Fibroblast of the aortic adventitia (primary cell): Measurements from ENCODE around the gene AKAP7. TPM values are rescaled to one million over a fixed set of nuclear protein-coding genes. Genes with fewer than 3 reads are reported as not detected.
A peak's percentile ranks its signal among the peaks of the same experiment; 100 is the strongest.
"Not testable (repeated sequence)": the region's sequence is repeated elsewhere in the genome, so short reads cannot be mapped to it uniquely, and the experiment has no call there.

Experiments
- DNase-seq: peaks from one replicate; pipeline ENCODE4 v3.0.0-alpha.2; 2010; ENCODE audit warnings: low read depth
- H3K4me3 ChIP-seq: 2 replicates; pipeline ENCODE4 v1.5.1; 2011; ENCODE audit warnings: low read depth, mild to moderate bottlenecking, control low read depth, low read length, moderate library complexity
- CTCF ChIP-seq: IDR thresholded peaks from 2 replicates; pipeline ENCODE4 v1.5.1; 2011; ENCODE audit warnings: mild to moderate bottlenecking, low read length, control low read depth, inconsistent platforms; ENCODE audit not compliant: insufficient read depth
- total RNA-seq: library from RNA; depleted of rRNA; stranded (reverse); fragments of >200 nt; gene quantifications from 2 replicates; pipeline ENCODE4 v1.2.3, GENCODE V29; 2012; ENCODE audit warnings: low replicate concordance

Gene AKAP7
- total RNA-seq, 1 donor = 5.4 TPM

- no peak for TF ChIP-seq CTCF
- peak; percentile 15 for DNase-seq
- no peak overlapping the region for H3K4me3 ChIP-seq
Observed at GRCh38 chr6:131317516-131317915, 182.2 kb downstream of the AKAP7 start.

GRCh38 chr6:131321589-131321988 is 186.3 kb downstream of the AKAP7 start:
- no peak overlapping the region for H3K4me3 ChIP-seq
- peak; percentile 32 for DNase-seq
- TF ChIP-seq CTCF = no peak

- no peak for DNase-seq
- no peak for TF ChIP-seq CTCF
- H3K4me3 ChIP-seq = no peak overlapping the region
Observed at GRCh38 chr6:131322125-131322524, 186.9 kb downstream of the AKAP7 start.

GRCh38 chr6:131325669-131326068 is 190.4 kb downstream of the AKAP7 start:
- not testable (repeated sequence) for H3K4me3 ChIP-seq

GRCh38 chr6:131328727-131329126 is 193.5 kb downstream of the AKAP7 start:
- not testable (repeated sequence) for H3K4me3 ChIP-seq, DNase-seq

More at GRCh38 chr6:131325669-131326068, 190.4 kb downstream of the AKAP7 start:
- DNase-seq = not testable (repeated sequence)

- peak; percentile 12 for DNase-seq
- H3K4me3 ChIP-seq = no peak overlapping the region
- TF ChIP-seq CTCF = no peak
Observed at GRCh38 chr6:131331151-131331550, 195.9 kb downstream of the AKAP7 start.

GRCh38 chr6:131331873-131332781 is 196.9 kb downstream of the AKAP7 start:
- H3K4me3 ChIP-seq = no peak overlapping the region
- TF ChIP-seq CTCF = no peak
- no peak for DNase-seq

Other genes with a start within 250 kb of the AKAP7 start
- 117 and 130 TPM in 2 replicates for gene EPB41L2, start 72.2 kb upstream of the AKAP7 start, total RNA-seq